Keratinocyte (primary cell): Measurements from ENCODE around the gene PIERCE2. TPM values are rescaled to one million over a fixed set of nuclear protein-coding genes. Genes with fewer than 3 reads are reported as not detected.

ENCODE experiments used
- DNase-seq: peaks from one replicate; pipeline ENCODE4 v3.0.0-alpha.2; 2011; ENCODE audit warnings: low read depth, missing footprints, low spot score
- FAIRE-seq: peaks from 2 replicates; lab custom pipeline; 2011; peaks lifted over from hg19 to GRCh38; lab: Jason Lieb, UNC
- H2AFZ ChIP-seq: 2 replicates; pipeline ENCODE4 v1.6.0; 2012; ENCODE audit warnings: low read length, control low read depth, inconsistent platforms; ENCODE audit not compliant: control insufficient read depth
- H3K27ac ChIP-seq: 2 replicates; pipeline ENCODE4 v1.5.1; 2011; ENCODE audit warnings: low read length; ENCODE audit not compliant: control insufficient read depth, insufficient read depth
- H3K27me3 ChIP-seq: 3 replicates; pipeline ENCODE4 v1.6.0; 2011; ENCODE audit warnings: low read length; ENCODE audit not compliant: control insufficient read depth, insufficient read depth; ENCODE audit errors: extremely low read depth
- H3K36me3 ChIP-seq, 2 experiments: 2 replicates in 1 of 2; 3 replicates in 1 of 2; pipeline ENCODE4 v1.5.1; 2011; ENCODE audit warnings: low read length in 2 of 2, mild to moderate bottlenecking in 1 of 2; ENCODE audit not compliant: control insufficient read depth in 2 of 2, insufficient read depth in 2 of 2; ENCODE audit errors: extremely low read depth in 1 of 2
- H3K4me1 ChIP-seq: 3 replicates; pipeline ENCODE4 v1.5.1; 2011; ENCODE audit warnings: low read length; ENCODE audit not compliant: control insufficient read depth, insufficient read depth; ENCODE audit errors: extremely low read depth
- H3K4me2 ChIP-seq: 3 replicates; pipeline ENCODE4 v1.6.0; 2011; ENCODE audit warnings: low read depth, low read length; ENCODE audit not compliant: control insufficient read depth, insufficient read depth; ENCODE audit errors: extremely low read depth
- H3K4me3 ChIP-seq, 3 experiments: fragments of 200-600 bp in 1 of 3; sonication (generic) in 1 of 3; 2 replicates in 2 of 3; 3 replicates in 1 of 3; pipeline ENCODE4 v1.5.1; 2011 to 2016; ENCODE audit warnings: low read length in 3 of 3, mild to moderate bottlenecking in 3 of 3, control low read depth in 2 of 3, inconsistent platforms in 1 of 3, low read depth in 1 of 3, mixed read lengths in 1 of 3, mixed run types in 1 of 3, moderate library complexity in 1 of 3; ENCODE audit not compliant: control insufficient read depth in 2 of 3, insufficient read depth in 2 of 3; ENCODE audit errors: extremely low read depth in 1 of 3
- H3K79me2 ChIP-seq: 2 replicates; pipeline ENCODE4 v1.6.0; 2012; ENCODE audit warnings: low read length; ENCODE audit not compliant: control insufficient read depth, insufficient read depth
- H3K9ac ChIP-seq: 3 replicates; pipeline ENCODE4 v1.6.0; 2011; ENCODE audit warnings: low read length; ENCODE audit not compliant: control insufficient read depth, insufficient read depth; ENCODE audit errors: extremely low read depth
- H3K9me1 ChIP-seq: 3 replicates; pipeline ENCODE4 v1.6.0; 2011; ENCODE audit warnings: low read length; ENCODE audit not compliant: control insufficient read depth, insufficient read depth; ENCODE audit errors: extremely low read depth
- H3K9me3 ChIP-seq: 2 replicates; pipeline ENCODE4 v1.5.1; 2012; ENCODE audit warnings: low read depth, low read length; ENCODE audit not compliant: control insufficient read depth
- H4K20me1 ChIP-seq: 3 replicates; pipeline ENCODE4 v1.6.0; 2011; ENCODE audit warnings: low read length; ENCODE audit not compliant: control insufficient read depth, insufficient read depth; ENCODE audit errors: extremely low read depth
- CTCF ChIP-seq, 3 experiments: IDR thresholded peaks in 1 of 3; conservative IDR thresholded peaks in 1 of 3; optimal IDR thresholded peaks in 1 of 3; 2 replicates in 2 of 3; 3 replicates in 1 of 3; pipeline versions ENCODE3 to v1.5.1; 2011; ENCODE audit warnings: low read length in 3 of 3, mild to moderate bottlenecking in 3 of 3, moderate library complexity in 2 of 3, control low read depth in 1 of 3, inconsistent platforms in 1 of 3; ENCODE audit not compliant: insufficient read depth in 2 of 3; ENCODE audit errors: extremely low read depth in 1 of 3
- EZH2 ChIP-seq: IDR thresholded peaks from one replicate; pipeline ENCODE4 v1.6.1; 2012; ENCODE audit warnings: inconsistent platforms, mild to moderate bottlenecking, low read length, moderate library complexity
- dilution Hi-C: fragments of 300-500 bp; cut with MboI; formaldehyde crosslinking; loops from one replicate; pipeline ENCODE4 v1.7.0; 2020; ENCODE audit warnings: low sequenced_read_pairs; ENCODE audit not compliant: extremely low pct_ligation_motif_present
- polyA plus RNA-seq, 5 experiments: library from polyadenylated mRNA; depleted of rRNA in 3 of 5; stranded (reverse) in 3 of 5; stranded (forward) in 1 of 5; unstranded in 1 of 5; fragments of >200 nt; gene quantifications; 1 replicate in 1 of 5; 2 replicates in 3 of 5; 3 replicates in 1 of 5; pipeline versions ENCODE4 v1.2.1 to v1.2.3, GENCODE V29; 2011 to 2012; ENCODE audit warnings: missing spikeins in 2 of 5, low read depth in 1 of 5, low replicate concordance in 1 of 5

Gene PIERCE2
- polyA plus RNA-seq, 1 donor (not counting 4 experiments of a cell fraction or from before 2014, with no cell fraction given) = 4.3 TPM

GRCh38 chr15:55383687-55384086 is 24.6 kb upstream of the PIERCE2 start:
- dilution Hi-C loops = no loop called here
- no peak for DNase-seq
- no peak overlapping the region for H2AFZ ChIP-seq
- no peaks in the 10 kb centered on the region for H3K79me2 ChIP-seq
- no peak for FAIRE-seq
- no peak overlapping the region for H3K9ac ChIP-seq
- H3K27ac ChIP-seq = no peak overlapping the region
- no peaks in the 10 kb centered on the region for H3K27me3 ChIP-seq
- no peaks in the 10 kb centered on the region for H4K20me1 ChIP-seq
- TF ChIP-seq EZH2 (no peak), CTCF (optimal IDR thresholded peaks at IDR 0.05 in 1 of 3, IDR thresholded peaks at IDR 0.05 in 1 of 3, conservative IDR thresholded peaks at IDR 0.05 in 1 of 3; ENCODE audit: extremely low read depth in 1 of 3, insufficient read depth in 2 of 3, low read length in 3 of 3) (no peak)
- no peaks in the 10 kb centered on the region for H3K36me3 ChIP-seq
- H3K4me1 ChIP-seq = peaks cover 3% of the 10 kb centered on the region
- no peak overlapping the region for H3K4me2 ChIP-seq
- H3K9me1 ChIP-seq = no peaks in the 10 kb centered on the region
- no peak overlapping the region for H3K4me3 ChIP-seq
- H3K9me3 ChIP-seq = no peaks in the 10 kb centered on the region

GRCh38 chr15:55387027-55387426 is 21.3 kb upstream of the PIERCE2 start:
- no peak for FAIRE-seq
- TF ChIP-seq EZH2 = no peak
- TF ChIP-seq CTCF (optimal IDR thresholded peaks at IDR 0.05 in 1 of 3, IDR thresholded peaks at IDR 0.05 in 1 of 3, conservative IDR thresholded peaks at IDR 0.05 in 1 of 3; ENCODE audit: extremely low read depth in 1 of 3, insufficient read depth in 2 of 3, low read length in 3 of 3) = no peak
- H3K4me3 ChIP-seq = no peak overlapping the region
- H3K27me3 ChIP-seq = no peaks in the 10 kb centered on the region
- no peak overlapping the region for H3K4me2 ChIP-seq
- no peak overlapping the region for H3K9ac ChIP-seq
- H2AFZ ChIP-seq = no peak overlapping the region
- no peaks in the 10 kb centered on the region for H3K9me1 ChIP-seq
- H3K9me3 ChIP-seq = no peaks in the 10 kb centered on the region
- no peaks in the 10 kb centered on the region for H3K36me3 ChIP-seq
- no peaks in the 10 kb centered on the region for H3K79me2 ChIP-seq
- H3K27ac ChIP-seq = no peak overlapping the region
- no peaks in the 10 kb centered on the region for H4K20me1 ChIP-seq
- dilution Hi-C loops = no loop called here
- H3K4me1 ChIP-seq = peaks cover 11% of the 10 kb centered on the region
- DNase-seq = no peak
